Liver (tissue), 9 donors: ENCODE results near the gene DONSON. TPM values are rescaled to one million over a fixed set of nuclear protein-coding genes. Genes with fewer than 3 reads are reported as not detected.

Experiments used
- DNase-seq: peaks from one replicate; pipeline ENCODE4 v3.0.0-alpha.2; 2017; ENCODE audit warnings: low spot score
- H3K27ac ChIP-seq, 2 donors: one replicate each; pipeline ENCODE4 v1.7.0; 2013; ENCODE audit warnings: inconsistent platforms in 2 of 2, low read length in 2 of 2, control low read depth in 1 of 2, low read depth in 1 of 2, mild to moderate bottlenecking in 1 of 2
- H3K27me3 ChIP-seq, 4 donors: one replicate each; pipeline versions ENCODE4 v1.6.1 to v1.7.0; 2013; ENCODE audit warnings: low read length in 3 of 4, inconsistent platforms in 1 of 4, mild to moderate bottlenecking in 1 of 4, moderate library complexity in 1 of 4; ENCODE audit not compliant: control insufficient read depth in 4 of 4, insufficient read depth in 4 of 4
- H3K36me3 ChIP-seq, 4 donors: one replicate each; pipeline versions ENCODE4 v1.6.1 to v1.7.0; 2013; ENCODE audit warnings: low read length in 3 of 4, mild to moderate bottlenecking in 3 of 4, low read depth in 1 of 4, moderate library complexity in 1 of 4; ENCODE audit not compliant: control insufficient read depth in 4 of 4, insufficient read depth in 3 of 4
- H3K4me1 ChIP-seq, 4 donors: one replicate each; pipeline versions ENCODE4 v1.6.1 to v1.7.0; 2013; ENCODE audit warnings: low read length in 3 of 4, mild to moderate bottlenecking in 3 of 4, moderate library complexity in 1 of 4; ENCODE audit not compliant: control insufficient read depth in 4 of 4, insufficient read depth in 4 of 4
- H3K4me3 ChIP-seq, 3 donors: one replicate each; pipeline versions ENCODE4 v1.6.1 to v1.7.0; 2013; ENCODE audit warnings: low read length in 3 of 3, control low read depth in 1 of 3, low read depth in 1 of 3, mild to moderate bottlenecking in 1 of 3
- H3K9ac ChIP-seq, 2 donors: one replicate each; pipeline ENCODE4 v1.7.0; 2013; ENCODE audit warnings: low read length in 2 of 2, mild to moderate bottlenecking in 2 of 2, moderate library complexity in 2 of 2, control low read depth in 1 of 2, low read depth in 1 of 2
- H3K9me3 ChIP-seq, 4 donors: one replicate each; pipeline versions ENCODE4 v1.6.1 to v1.7.0; 2013; ENCODE audit warnings: low read length in 3 of 4; ENCODE audit not compliant: control insufficient read depth in 4 of 4
- EGR1 ChIP-seq, 2 donors: IDR thresholded peaks; 2 replicates each; pipeline ENCODE4 v1.6.1; 2016 to 2018; ENCODE audit warnings: antibody characterized with exemption in 2 of 2, low read depth in 2 of 2
- FOXA1 ChIP-seq: IDR thresholded peaks from 2 replicates; pipeline ENCODE4 v1.6.1; 2016; ENCODE audit warnings: antibody characterized with exemption
- FOXA2 ChIP-seq: IDR thresholded peaks from 2 replicates; pipeline ENCODE4 v1.6.1; 2016; ENCODE audit warnings: antibody characterized with exemption
- HNF4A ChIP-seq, 2 donors: conservative IDR thresholded peaks; 2 replicates each; pipeline ENCODE4 v1.6.1; 2016; ENCODE audit warnings: antibody characterized with exemption in 2 of 2, mild to moderate bottlenecking in 2 of 2
- JUND ChIP-seq, 2 donors: IDR thresholded peaks; 2 replicates each; pipeline ENCODE4 v1.6.1; 2016; ENCODE audit warnings: antibody characterized with exemption in 2 of 2
- NR2F2 ChIP-seq: IDR thresholded peaks from 2 replicates; pipeline ENCODE4 v1.6.1; 2016; ENCODE audit warnings: antibody characterized with exemption
- YY1 ChIP-seq: IDR thresholded peaks from 2 replicates; pipeline ENCODE4 v1.6.1; 2016; ENCODE audit warnings: antibody characterized with exemption, mild to moderate bottlenecking
- WGBS: extraction: QIAGEN DNeasy Blood & Tissue Kit; methylation state at CpG from one replicate; pipeline ENCODE4 v1.1.7; 2013; 5-methylcytosine and 5-hydroxymethylcytosine counted together
- polyA plus RNA-seq, 2 donors: library from polyadenylated mRNA; stranded (reverse) in 1 of 2; unstranded in 1 of 2; fragments of 200-250 nt in 1 of 2; fragments of >200 nt in 1 of 2; fragmentation: Nextera tagmentation in 1 of 2; extraction: Ambion mirVana in 1 of 2; gene quantifications; one replicate each; pipeline versions ENCODE4 v1.2.1 to v1.2.3, GENCODE V29; 2013 to 2015
- total RNA-seq, 2 donors: library from RNA; depleted of rRNA; stranded (reverse); fragments of >200 nt; gene quantifications; one replicate each; pipeline ENCODE4 v1.2.3, GENCODE V29; 2014
- TF ChIP-seq, protein P1 (sequence below): IDR thresholded peaks from 2 replicates; pipeline ENCODE4 v1.6.1; 2016; ENCODE audit warnings: antibody characterized with exemption
- TF ChIP-seq, protein P2 (sequence below): IDR thresholded peaks from 2 replicates; pipeline ENCODE4 v1.6.1; 2016; ENCODE audit warnings: antibody characterized with exemption, mild to moderate bottlenecking
- TF ChIP-seq, protein P3 (sequence below): fragments of 150-350 bp; IDR thresholded peaks from 2 replicates; pipeline ENCODE4 v1.5.1; 2017; ENCODE audit warnings: improper control_type of control experiment, low read depth, low read length; ENCODE audit not compliant: missing input control
- TF ChIP-seq, protein P4 (sequence below): IDR thresholded peaks from 2 replicates; pipeline ENCODE4 v1.6.1; 2016; ENCODE audit warnings: antibody characterized with exemption
- donor health status: healthy.
- donor health status: healthy.
- donor health status: healthy.
- donor health status: healthy.
- donor health status: healthy.

The DONSON gene
- total and polyA plus RNA-seq, 4 donors, result 4.8 to 22.6 (median 8.3) TPM

DNA sequence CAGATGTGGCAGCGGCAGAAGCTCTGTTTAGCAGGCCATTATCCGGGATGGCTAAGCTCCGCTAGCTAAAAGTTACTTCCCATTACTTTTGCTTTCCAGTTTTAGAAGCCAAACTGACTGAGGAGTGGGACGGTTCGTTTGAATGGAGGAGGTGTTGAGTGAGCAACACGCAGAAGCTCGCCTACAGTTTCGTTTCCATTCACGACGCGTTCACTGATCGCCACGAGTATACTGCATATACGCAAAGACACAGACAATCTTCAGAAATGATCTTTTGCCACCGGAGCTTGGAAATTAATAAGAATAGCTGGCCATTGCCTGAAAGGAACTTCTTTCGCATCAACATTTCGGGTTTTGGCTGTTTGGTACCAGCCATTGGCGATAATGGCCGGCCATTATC, 31.0 kb downstream of the DONSON start (continued):
- TF ChIP-seq, protein P1, sequence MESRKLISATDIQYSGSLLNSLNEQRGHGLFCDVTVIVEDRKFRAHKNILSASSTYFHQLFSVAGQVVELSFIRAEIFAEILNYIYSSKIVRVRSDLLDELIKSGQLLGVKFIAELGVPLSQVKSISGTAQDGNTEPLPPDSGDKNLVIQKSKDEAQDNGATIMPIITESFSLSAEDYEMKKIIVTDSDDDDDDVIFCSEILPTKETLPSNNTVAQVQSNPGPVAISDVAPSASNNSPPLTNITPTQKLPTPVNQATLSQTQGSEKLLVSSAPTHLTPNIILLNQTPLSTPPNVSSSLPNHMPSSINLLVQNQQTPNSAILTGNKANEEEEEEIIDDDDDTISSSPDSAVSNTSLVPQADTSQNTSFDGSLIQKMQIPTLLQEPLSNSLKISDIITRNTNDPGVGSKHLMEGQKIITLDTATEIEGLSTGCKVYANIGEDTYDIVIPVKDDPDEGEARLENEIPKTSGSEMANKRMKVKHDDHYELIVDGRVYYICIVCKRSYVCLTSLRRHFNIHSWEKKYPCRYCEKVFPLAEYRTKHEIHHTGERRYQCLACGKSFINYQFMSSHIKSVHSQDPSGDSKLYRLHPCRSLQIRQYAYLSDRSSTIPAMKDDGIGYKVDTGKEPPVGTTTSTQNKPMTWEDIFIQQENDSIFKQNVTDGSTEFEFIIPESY, result no peak
- TF ChIP-seq FOXA2, result no peak

DNA sequence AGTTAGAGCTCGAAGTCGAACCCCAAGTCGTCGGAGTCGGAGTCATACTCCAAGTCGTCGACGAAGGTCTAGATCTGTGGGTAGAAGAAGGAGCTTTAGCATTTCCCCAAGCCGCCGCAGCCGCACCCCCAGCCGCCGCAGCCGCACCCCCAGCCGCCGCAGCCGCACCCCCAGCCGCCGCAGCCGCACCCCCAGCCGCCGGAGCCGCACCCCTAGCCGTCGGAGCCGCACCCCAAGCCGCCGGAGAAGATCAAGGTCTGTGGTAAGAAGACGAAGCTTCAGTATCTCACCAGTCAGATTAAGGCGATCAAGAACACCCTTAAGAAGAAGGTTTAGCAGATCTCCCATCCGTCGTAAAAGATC, 33.5 kb downstream of the DONSON start:
- Histone ChIP-seq H3K9me3 (no peaks in the 10 kb centered on the region), H3K9ac (no peak overlapping the region), H3K27me3 (no peaks in the 10 kb centered on the region), H3K36me3 (peaks cover 38 to 83% (median 81%) of the 10 kb centered on the region in 4 donors), H3K4me1 (peaks cover 0 to 3% (median 0%) of the 10 kb centered on the region in 4 donors), H3K27ac (no peak overlapping the region), H3K4me3 (no peak overlapping the region)
- WGBS, result 98% methylated on average over 32 of the region's 32 CpGs
- TF ChIP-seq FOXA1 (no peak), YY1 (no peak), EGR1 (IDR thresholded peaks at IDR 0.05; ENCODE audit: low read depth in 2 of 2) (no peak), HNF4A (conservative IDR thresholded peaks at IDR 0.05) (no peak), JUND (IDR thresholded peaks at IDR 0.05) (no peak), NR2F2 (no peak), FOXA2 (no peak)
- TF ChIP-seq, protein P2, sequence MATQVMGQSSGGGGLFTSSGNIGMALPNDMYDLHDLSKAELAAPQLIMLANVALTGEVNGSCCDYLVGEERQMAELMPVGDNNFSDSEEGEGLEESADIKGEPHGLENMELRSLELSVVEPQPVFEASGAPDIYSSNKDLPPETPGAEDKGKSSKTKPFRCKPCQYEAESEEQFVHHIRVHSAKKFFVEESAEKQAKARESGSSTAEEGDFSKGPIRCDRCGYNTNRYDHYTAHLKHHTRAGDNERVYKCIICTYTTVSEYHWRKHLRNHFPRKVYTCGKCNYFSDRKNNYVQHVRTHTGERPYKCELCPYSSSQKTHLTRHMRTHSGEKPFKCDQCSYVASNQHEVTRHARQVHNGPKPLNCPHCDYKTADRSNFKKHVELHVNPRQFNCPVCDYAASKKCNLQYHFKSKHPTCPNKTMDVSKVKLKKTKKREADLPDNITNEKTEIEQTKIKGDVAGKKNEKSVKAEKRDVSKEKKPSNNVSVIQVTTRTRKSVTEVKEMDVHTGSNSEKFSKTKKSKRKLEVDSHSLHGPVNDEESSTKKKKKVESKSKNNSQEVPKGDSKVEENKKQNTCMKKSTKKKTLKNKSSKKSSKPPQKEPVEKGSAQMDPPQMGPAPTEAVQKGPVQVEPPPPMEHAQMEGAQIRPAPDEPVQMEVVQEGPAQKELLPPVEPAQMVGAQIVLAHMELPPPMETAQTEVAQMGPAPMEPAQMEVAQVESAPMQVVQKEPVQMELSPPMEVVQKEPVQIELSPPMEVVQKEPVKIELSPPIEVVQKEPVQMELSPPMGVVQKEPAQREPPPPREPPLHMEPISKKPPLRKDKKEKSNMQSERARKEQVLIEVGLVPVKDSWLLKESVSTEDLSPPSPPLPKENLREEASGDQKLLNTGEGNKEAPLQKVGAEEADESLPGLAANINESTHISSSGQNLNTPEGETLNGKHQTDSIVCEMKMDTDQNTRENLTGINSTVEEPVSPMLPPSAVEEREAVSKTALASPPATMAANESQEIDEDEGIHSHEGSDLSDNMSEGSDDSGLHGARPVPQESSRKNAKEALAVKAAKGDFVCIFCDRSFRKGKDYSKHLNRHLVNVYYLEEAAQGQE, result no peak
- TF ChIP-seq, protein P3, sequence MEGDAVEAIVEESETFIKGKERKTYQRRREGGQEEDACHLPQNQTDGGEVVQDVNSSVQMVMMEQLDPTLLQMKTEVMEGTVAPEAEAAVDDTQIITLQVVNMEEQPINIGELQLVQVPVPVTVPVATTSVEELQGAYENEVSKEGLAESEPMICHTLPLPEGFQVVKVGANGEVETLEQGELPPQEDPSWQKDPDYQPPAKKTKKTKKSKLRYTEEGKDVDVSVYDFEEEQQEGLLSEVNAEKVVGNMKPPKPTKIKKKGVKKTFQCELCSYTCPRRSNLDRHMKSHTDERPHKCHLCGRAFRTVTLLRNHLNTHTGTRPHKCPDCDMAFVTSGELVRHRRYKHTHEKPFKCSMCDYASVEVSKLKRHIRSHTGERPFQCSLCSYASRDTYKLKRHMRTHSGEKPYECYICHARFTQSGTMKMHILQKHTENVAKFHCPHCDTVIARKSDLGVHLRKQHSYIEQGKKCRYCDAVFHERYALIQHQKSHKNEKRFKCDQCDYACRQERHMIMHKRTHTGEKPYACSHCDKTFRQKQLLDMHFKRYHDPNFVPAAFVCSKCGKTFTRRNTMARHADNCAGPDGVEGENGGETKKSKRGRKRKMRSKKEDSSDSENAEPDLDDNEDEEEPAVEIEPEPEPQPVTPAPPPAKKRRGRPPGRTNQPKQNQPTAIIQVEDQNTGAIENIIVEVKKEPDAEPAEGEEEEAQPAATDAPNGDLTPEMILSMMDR, result no peak
- TF ChIP-seq, protein P1, result no peak
- TF ChIP-seq, protein P4, sequence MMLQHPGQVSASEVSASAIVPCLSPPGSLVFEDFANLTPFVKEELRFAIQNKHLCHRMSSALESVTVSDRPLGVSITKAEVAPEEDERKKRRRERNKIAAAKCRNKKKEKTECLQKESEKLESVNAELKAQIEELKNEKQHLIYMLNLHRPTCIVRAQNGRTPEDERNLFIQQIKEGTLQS, result no peak
- no peak for DNase-seq
